T-cell (primary cell): Measurements from ENCODE around the gene KCTD3. TPM values are rescaled to one million over a fixed set of nuclear protein-coding genes. Genes with fewer than 3 reads are reported as not detected.

Experiments
- ATAC-seq, 4 experiments: fragments of 200-7000 bp in 3 of 4; fragments of 150-1000 bp in 1 of 4; cut with Tn5 transposase; replicated peaks in 1 of 4; 1 replicate in 3 of 4; 2 replicates in 1 of 4; pipeline ENCODE4 v1.10.0; 2021; ENCODE audit warnings: moderate library complexity in 3 of 4, mild to moderate bottlenecking in 2 of 4, moderate number of reproducible peaks in 1 of 4
- CTCF ChIA-PET, 2 donors: fragments of 300-600 bp; sonication (Branson Sonifier 250); formaldehyde crosslinking; loops; one replicate each; lab custom pipeline; 2022; ENCODE audit warnings: antibody characterized with exemption in 2 of 2; lab: Charles Lee
- POLR2A ChIA-PET, 2 donors: fragments of 300-600 bp; sonication (Branson Sonifier 250); formaldehyde crosslinking; loops; one replicate each; lab custom pipeline; 2022; ENCODE audit warnings: antibody characterized with exemption in 2 of 2; lab: Charles Lee
- DNase-seq, 35 experiments: peaks; one replicate each; pipeline versions ENCODE4 v3.0.0 to v3.0.0-alpha.2; 2013 to 2023
- H3K27ac ChIP-seq: one replicate; pipeline ENCODE4 v1.5.1; 2013; ENCODE audit warnings: low read length
- H3K27me3 ChIP-seq, 2 experiments: replicated peaks in 1 of 2; 1 replicate in 1 of 2; 2 replicates in 1 of 2; pipeline versions ENCODE4 v1.6.1 to v1.7.0; 2013; ENCODE audit warnings: low read length in 1 of 2, mixed read lengths in 1 of 2; ENCODE audit not compliant: control insufficient read depth in 2 of 2, insufficient read depth in 2 of 2; ENCODE audit errors: extremely low read depth in 1 of 2
- H3K36me3 ChIP-seq, 2 donors: 1 replicate in 1 of 2; 2 replicates in 1 of 2; pipeline versions ENCODE4 v1.6.1 to v1.7.0; 2013; ENCODE audit warnings: low read length in 1 of 2; ENCODE audit not compliant: control insufficient read depth in 2 of 2, insufficient read depth in 1 of 2; ENCODE audit errors: extremely low read depth in 1 of 2
- H3K4me1 ChIP-seq, 2 experiments: 1 replicate in 1 of 2; 2 replicates in 1 of 2; pipeline versions ENCODE4 v1.6.1 to v1.7.0; 2013; ENCODE audit warnings: low read length in 2 of 2, mixed read lengths in 1 of 2; ENCODE audit not compliant: insufficient read depth in 2 of 2, control insufficient read depth in 1 of 2; ENCODE audit errors: extremely low read depth in 1 of 2
- H3K4me3 ChIP-seq, 2 donors: 1 replicate in 1 of 2; 2 replicates in 1 of 2; pipeline versions ENCODE4 v1.5.1 to v1.7.0; 2013; ENCODE audit warnings: mild to moderate bottlenecking in 2 of 2, low read length in 1 of 2, moderate library complexity in 1 of 2; ENCODE audit not compliant: control insufficient read depth in 1 of 2; ENCODE audit errors: extremely low read depth in 1 of 2
- H3K9me3 ChIP-seq: 2 replicates; pipeline ENCODE4 v1.7.0; 2013
- H3K27ac Mint-ChIP-seq, 2 donors: one replicate each; pipeline ENCODE4 v1.8.0; 2020 to 2021; ENCODE audit warnings: mild to moderate bottlenecking in 2 of 2, mixed read lengths in 2 of 2
- H3K27me3 Mint-ChIP-seq, 2 donors: one replicate each; pipeline ENCODE4 v1.8.0; 2021 to 2022; ENCODE audit warnings: mixed read lengths in 2 of 2
- H3K36me3 Mint-ChIP-seq: one replicate; pipeline ENCODE4 v1.8.0; 2021; ENCODE audit warnings: mixed read lengths
- H3K4me1 Mint-ChIP-seq, 3 donors: one replicate each; pipeline ENCODE4 v1.8.0; 2020 to 2022; ENCODE audit warnings: mixed read lengths in 3 of 3, mild to moderate bottlenecking in 1 of 3
- H3K4me3 Mint-ChIP-seq, 3 donors: one replicate each; pipeline ENCODE4 v1.8.0; 2020 to 2022; ENCODE audit warnings: mild to moderate bottlenecking in 3 of 3, mixed read lengths in 3 of 3, moderate library complexity in 3 of 3
- H3K9me3 Mint-ChIP-seq, 3 donors: one replicate each; pipeline ENCODE4 v1.8.0; 2020 to 2022; ENCODE audit warnings: mixed read lengths in 3 of 3
- WGBS: methylation state at CpG from one replicate; pipeline ENCODE4 v1.1.5; 2013; ENCODE audit warnings: missing lambda C conversion rate; ENCODE audit not compliant: insufficient coverage; 5-methylcytosine and 5-hydroxymethylcytosine counted together
- total RNA-seq, 35 experiments: library from RNA in 6 of 35; stranded (reverse) in 6 of 35; fragments of 120-200 nt in 1 of 35; gene quantifications; one replicate each; pipeline versions ENCODE4 v1.2.1 to v1.2.4 and lab custom pipeline; 2013 to 2026

KCTD3 gene
- total RNA-seq, 5 donors from 2014 or later (not counting 1 experiment from before 2014, with no cell fraction given), result 1.9 to 4.2 (median 3.6) TPM

DNA sequence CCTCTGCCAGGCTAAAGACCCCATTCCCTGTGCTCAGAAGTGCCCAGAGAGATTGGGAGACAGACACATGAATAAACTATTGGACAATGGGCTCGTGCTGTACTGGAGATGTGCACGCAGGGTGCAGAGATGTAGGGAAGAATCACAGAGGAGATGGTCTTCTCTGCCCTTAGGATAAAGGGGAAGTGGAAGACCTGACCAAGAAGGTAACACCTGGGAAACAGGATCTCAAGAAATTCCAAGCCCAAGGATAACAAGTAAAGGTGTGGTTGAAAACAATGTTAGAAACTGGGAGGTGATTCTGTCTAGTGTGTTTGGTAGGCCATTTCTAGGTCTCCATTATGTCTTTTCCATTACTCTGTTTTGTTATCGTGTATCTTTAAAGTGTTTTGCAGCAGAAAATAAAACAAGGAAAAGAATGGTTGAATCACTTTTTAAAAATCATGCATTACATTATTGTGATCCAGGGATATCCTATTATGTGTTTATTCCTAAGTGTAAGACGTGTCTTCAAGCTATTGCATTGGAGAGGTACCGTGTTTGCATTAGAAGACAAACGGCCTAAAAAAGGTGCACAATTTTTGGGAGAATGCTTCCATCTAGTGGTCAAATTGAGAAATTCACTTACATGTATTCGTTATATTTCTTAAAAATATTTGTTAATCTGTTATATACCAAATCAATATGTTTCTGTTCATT, 40.8 kb upstream of the KCTD3 start:
- Histone ChIP-seq H3K27ac (no peak overlapping the region), H3K9me3 (no peaks in the 10 kb centered on the region), H3K27me3 (no peaks in the 10 kb centered on the region), H3K4me1 (no peaks in the 10 kb centered on the region), H3K4me3 (no peak overlapping the region), H3K36me3 (no peaks in the 10 kb centered on the region)
- POLR2A ChIA-PET, result no interaction called here
- Mint-ChIP-seq H3K4me1 (no peaks in the 10 kb centered on the region), H3K27ac (no peak overlapping the region), H3K27me3 (peaks cover 1 to 20% of the 10 kb centered on the region in 2 donors), H3K9me3 (no peaks in the 10 kb centered on the region), H3K4me3 (no peak overlapping the region), H3K36me3 (no peaks in the 10 kb centered on the region)
- ATAC-seq (no peak), DNase-seq (peak in 1 of 35 experiments; percentile 65)
- WGBS, result 25% methylated on average over 2 of the region's 7 CpGs
- CTCF ChIA-PET, result interaction anchor here (1.0 to 1.9 kb wide), 3 partner anchors 898 to 1195 kb away, joined by 3 to 12 read pairs (median 4); no protein-coding TSS in a partner anchor

DNA sequence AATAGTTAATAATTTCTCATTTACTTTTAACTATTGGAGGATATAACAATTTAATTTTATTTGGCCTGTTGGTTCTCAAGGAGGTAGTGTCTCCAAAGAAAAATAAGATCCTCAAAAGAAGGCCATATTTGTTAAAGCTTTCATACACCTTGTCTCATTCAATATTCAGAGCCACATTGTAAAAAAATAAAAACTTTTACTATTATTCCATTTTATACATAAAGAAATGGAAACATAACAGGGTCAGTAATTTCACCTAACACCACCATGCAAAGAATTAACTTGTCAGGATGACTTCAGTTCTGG, 40.3 kb upstream of the KCTD3 start:
- Mint-ChIP-seq H3K4me1 (no peaks in the 10 kb centered on the region), H3K27me3 (peaks cover 3 to 25% of the 10 kb centered on the region in 2 donors), H3K27ac (no peak overlapping the region), H3K9me3 (no peaks in the 10 kb centered on the region), H3K4me3 (no peak overlapping the region), H3K36me3 (no peaks in the 10 kb centered on the region)
- Histone ChIP-seq H3K4me1 (no peaks in the 10 kb centered on the region), H3K27ac (no peak overlapping the region), H3K36me3 (no peaks in the 10 kb centered on the region), H3K4me3 (no peak overlapping the region), H3K9me3 (no peaks in the 10 kb centered on the region), H3K27me3 (no peaks in the 10 kb centered on the region)
- DNase-seq (no peak), ATAC-seq (no peak)
- ChIA-PET POLR2A (no interaction called here), CTCF (interaction anchor here (1.0 to 1.9 kb wide), 3 partner anchors 898 to 1195 kb away, joined by 3 to 12 read pairs (median 4); no protein-coding TSS in a partner anchor)

DNA sequence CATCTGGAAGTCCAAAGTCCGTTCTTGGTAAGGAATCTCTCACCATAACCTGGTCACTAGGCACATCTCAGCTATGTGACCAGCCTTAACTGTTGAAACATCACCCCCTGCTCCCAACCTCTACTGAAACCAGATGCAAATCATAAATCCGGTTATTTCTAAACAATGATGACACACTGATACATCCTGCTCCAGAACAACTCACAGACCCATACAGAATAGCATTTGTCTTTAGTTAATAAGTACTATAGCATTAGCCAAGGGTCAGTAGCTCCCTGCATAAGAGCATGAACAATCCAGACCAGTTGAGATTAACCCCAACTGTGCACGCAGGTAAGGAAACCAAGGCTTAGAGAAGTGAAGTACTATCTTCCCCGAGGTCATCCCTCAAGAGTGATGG, 38.0 kb upstream of the KCTD3 start:
- Histone ChIP-seq H3K27me3 (no peaks in the 10 kb centered on the region), H3K9me3 (no peaks in the 10 kb centered on the region), H3K36me3 (no peaks in the 10 kb centered on the region), H3K27ac (no peak overlapping the region), H3K4me3 (no peak overlapping the region), H3K4me1 (no peaks in the 10 kb centered on the region)
- H3K4me1 Mint-ChIP-seq, result no peaks in the 10 kb centered on the region
- no peak overlapping the region for H3K27ac Mint-ChIP-seq
- no peaks in the 10 kb centered on the region for H3K36me3 Mint-ChIP-seq
- ATAC-seq (no peak), DNase-seq (no peak)
- CTCF ChIA-PET, result interaction anchor here in 1 of 2 donors (0.5 kb wide), 1 partner anchor 924 kb away, joined by 4 read pairs; no protein-coding TSS in a partner anchor
- H3K9me3 Mint-ChIP-seq, result no peaks in the 10 kb centered on the region
- peaks cover 9 to 27% of the 10 kb centered on the region in 2 donors for H3K27me3 Mint-ChIP-seq
- 89% methylated on average over 1 of the region's 4 CpGs for WGBS
- no peak overlapping the region for H3K4me3 Mint-ChIP-seq
- POLR2A ChIA-PET, result no interaction called here

DNA sequence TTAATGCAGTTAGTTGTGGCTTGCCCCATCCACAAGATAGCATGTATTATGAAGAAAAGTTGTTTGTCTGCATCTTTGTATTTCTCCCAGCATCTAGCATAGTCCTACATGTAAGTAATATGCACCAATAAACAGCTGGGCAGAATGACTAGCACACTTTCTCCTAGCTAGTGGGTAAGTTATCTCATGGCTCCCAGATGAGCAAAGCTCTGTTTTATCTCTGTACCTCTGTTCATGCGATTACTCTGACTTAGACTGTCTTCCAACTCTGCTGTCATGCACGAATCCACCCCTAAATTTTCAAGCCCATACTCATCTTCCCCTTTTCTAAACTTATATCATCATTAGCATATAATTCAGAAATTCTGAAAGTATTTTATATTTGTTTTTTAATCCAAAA, 37.5 kb upstream of the KCTD3 start:
- ChIA-PET POLR2A (no interaction called here), CTCF (interaction anchor here in 1 of 2 donors (0.5 kb wide), 1 partner anchor 925 kb away, joined by 4 read pairs; no protein-coding TSS in a partner anchor)
- no peaks in the 10 kb centered on the region for H3K36me3 Mint-ChIP-seq
- no peaks in the 10 kb centered on the region for H3K4me1 ChIP-seq
- no peaks in the 10 kb centered on the region for H3K36me3 ChIP-seq
- no peak overlapping the region for H3K27ac Mint-ChIP-seq
- no peaks in the 10 kb centered on the region for H3K4me1 Mint-ChIP-seq
- H3K9me3 ChIP-seq, result no peaks in the 10 kb centered on the region
- ATAC-seq (no peak), DNase-seq (no peak)
- H3K4me3 ChIP-seq, result no peak overlapping the region
- H3K4me3 Mint-ChIP-seq, result no peak overlapping the region
- no peaks in the 10 kb centered on the region for H3K27me3 ChIP-seq
- peaks cover 11 to 25% of the 10 kb centered on the region in 2 donors for H3K27me3 Mint-ChIP-seq
- H3K9me3 Mint-ChIP-seq, result no peaks in the 10 kb centered on the region
- no CpG with 5 or more reads among the region's 2 CpGs for WGBS
- no peak overlapping the region for H3K27ac ChIP-seq

DNA sequence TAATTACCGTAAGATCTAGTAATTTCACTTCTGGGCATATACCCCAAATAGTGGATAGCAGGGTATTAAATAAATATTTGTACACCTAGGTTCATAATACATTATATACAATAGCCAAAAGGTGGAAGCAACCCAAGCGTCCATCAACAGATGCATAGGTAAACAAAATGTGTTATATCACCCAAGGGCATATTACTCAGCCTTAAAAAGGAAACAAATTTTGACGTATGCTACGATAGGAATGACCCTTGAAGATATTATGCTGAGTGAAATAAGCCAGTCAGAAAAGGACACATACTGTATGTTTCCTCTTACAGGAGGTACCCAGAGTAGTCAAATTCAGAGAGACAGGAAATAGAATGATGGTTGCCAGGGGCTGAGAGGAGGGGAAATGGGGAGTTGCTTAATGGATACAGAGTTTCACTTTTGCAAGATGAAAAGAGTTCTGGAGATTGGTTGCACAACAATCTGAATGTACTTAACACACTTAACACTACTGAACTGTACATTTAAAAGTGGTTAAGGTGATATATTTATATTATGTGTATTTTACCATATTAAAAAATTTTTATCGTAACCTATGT, 36.6 kb upstream of the KCTD3 start:
- ATAC-seq, result no peak
- DNase-seq, result no peak
- peaks cover 18 to 30% of the 10 kb centered on the region in 2 donors for H3K27me3 Mint-ChIP-seq
- POLR2A ChIA-PET, result no interaction called here
- no peaks in the 10 kb centered on the region for H3K9me3 Mint-ChIP-seq
- no peaks in the 10 kb centered on the region for H3K36me3 Mint-ChIP-seq
- no peaks in the 10 kb centered on the region for H3K4me1 Mint-ChIP-seq
- Histone ChIP-seq H3K27me3 (no peaks in the 10 kb centered on the region), H3K9me3 (no peaks in the 10 kb centered on the region), H3K27ac (no peak overlapping the region), H3K36me3 (no peaks in the 10 kb centered on the region), H3K4me1 (no peaks in the 10 kb centered on the region), H3K4me3 (no peak overlapping the region)
- H3K4me3 Mint-ChIP-seq, result no peak overlapping the region
- no peak overlapping the region for H3K27ac Mint-ChIP-seq
- CTCF ChIA-PET, result interaction anchor here in 1 of 2 donors (0.6 kb wide), 1 partner anchor 1351 kb away, joined by 7 read pairs; no protein-coding TSS in a partner anchor
- WGBS, result 83% methylated on average over 1 of the region's 5 CpGs

DNA sequence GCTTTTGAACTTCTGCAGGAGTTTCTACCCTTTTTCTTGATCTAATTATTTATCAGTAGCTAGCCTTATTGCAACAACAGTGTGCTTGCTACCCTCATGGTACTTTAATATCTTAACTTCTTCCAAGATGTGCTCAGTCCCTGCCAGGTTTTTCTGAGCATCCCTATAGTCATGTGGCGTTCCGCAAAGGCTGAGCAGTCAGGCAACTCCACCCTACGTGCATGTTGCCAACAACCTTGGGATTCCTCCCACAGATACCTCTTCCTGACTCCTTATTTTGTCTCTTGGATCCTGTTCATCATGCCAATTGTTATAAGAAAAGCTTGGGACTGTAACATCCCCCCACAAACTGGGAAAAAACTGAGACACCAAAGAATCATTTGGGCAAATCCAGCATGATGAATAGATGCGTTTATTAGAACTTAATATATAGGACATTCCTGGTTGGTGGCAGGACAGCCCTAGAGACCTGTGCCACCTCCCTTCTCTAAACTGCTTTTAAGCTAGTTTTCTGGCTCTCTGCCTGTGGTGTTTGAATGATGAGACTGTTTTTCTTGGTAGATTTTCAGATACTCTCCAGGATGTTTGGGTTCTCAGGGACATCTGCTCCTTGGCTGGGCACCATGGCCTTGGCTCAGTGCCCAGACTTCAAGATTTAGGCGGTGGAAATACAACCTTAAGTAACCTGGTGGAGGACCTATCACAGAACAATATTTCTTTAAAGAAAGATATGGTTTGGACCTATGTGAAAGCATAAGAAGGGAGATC, 27.1 kb upstream of the KCTD3 start:
- DNase-seq (no peak), ATAC-seq (no peak)
- Histone ChIP-seq H3K4me1 (no peaks in the 10 kb centered on the region), H3K27me3 (no peaks in the 10 kb centered on the region), H3K27ac (no peak overlapping the region), H3K4me3 (no peak overlapping the region), H3K36me3 (no peaks in the 10 kb centered on the region), H3K9me3 (no peaks in the 10 kb centered on the region)
- Mint-ChIP-seq H3K36me3 (no peaks in the 10 kb centered on the region), H3K9me3 (peaks cover 0 to 7% (median 0%) of the 10 kb centered on the region in 3 donors), H3K4me1 (peaks cover 0 to 5% (median 0%) of the 10 kb centered on the region in 3 donors), H3K27me3 (peaks cover 3 to 24% of the 10 kb centered on the region in 2 donors), H3K27ac (no peak overlapping the region), H3K4me3 (no peak overlapping the region)
- ChIA-PET CTCF (no interaction called here), POLR2A (no interaction called here)
- 90% methylated on average over 3 of the region's 5 CpGs for WGBS
